Measurements from ENCODE around the gene NOC4L. TPM values are rescaled to one million over a fixed set of nuclear protein-coding genes. Genes with fewer than 3 reads are reported as not detected.

NOC4L gene
- total RNA-seq, 1 experiment from 2014 or later = 36.5 TPM

DNA sequence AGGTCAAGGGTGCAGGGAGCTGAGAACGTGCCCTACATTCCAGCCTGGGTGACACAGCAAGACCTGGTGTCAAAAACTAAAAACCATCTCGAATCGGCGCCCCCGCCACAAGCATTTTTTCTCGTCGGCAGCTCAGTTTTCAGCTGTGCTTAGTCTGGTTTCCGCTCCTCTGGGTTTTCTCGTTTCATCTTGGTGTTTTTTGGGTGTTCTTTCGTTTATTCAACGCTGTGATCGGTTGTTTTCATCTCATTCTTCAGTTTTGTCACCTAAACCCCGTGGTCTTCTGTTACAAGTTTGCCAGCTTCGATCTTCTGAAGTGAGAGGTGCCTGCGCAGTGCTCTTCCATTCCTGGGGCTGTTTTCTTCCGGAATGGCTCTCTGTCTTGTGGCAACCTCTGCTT lies 41.4 kb downstream of the NOC4L start:
- H3K4me1 ChIP-seq (ENCODE audit: insufficient read depth, low read length) = no peaks in the 10 kb centered on the region
- no peak overlapping the region for H4K5ac ChIP-seq (ENCODE audit: insufficient read length, low read depth, low read length)
- H3K56ac ChIP-seq (ENCODE audit: insufficient read length, low read depth, low read length) = no peak overlapping the region
- DNase-seq = no peak
- Mint-ChIP-seq H3K4me1 (peaks cover 9 to 10% of the 10 kb centered on the region in 2 experiments), H3K27me3 (ENCODE audit: low read depth) (peaks cover 95% of the 10 kb centered on the region), H3K36me3 (ENCODE audit: insufficient read depth in 1 of 3, low read depth in 3 of 3) (no peaks in the 10 kb centered on the region; a peak in 1 of 7 replicates), H3K9me3 (peaks cover 0 to 7% of the 10 kb centered on the region in 2 experiments; a peak in 2 of 5 replicates), H3K4me3 (peak overlapping the region in 1 of 2 experiments; percentile 1; a peak in 2 of 5 replicates), H3K27ac (peak overlapping the region in 1 of 3 experiments; percentile 75; a peak in 2 of 7 replicates)
- H4K8ac ChIP-seq (replicated peaks; ENCODE audit: insufficient read length, low read depth, low read length) = no peak overlapping the region
- H3K14ac ChIP-seq (ENCODE audit: insufficient read depth, low read length) = no peak overlapping the region
- no peak overlapping the region for H2AK5ac ChIP-seq (ENCODE audit: insufficient read length, low read length)
- no peak overlapping the region for H3K18ac ChIP-seq (ENCODE audit: insufficient read length, low read depth, low read length)
- no peak overlapping the region for H3K23ac ChIP-seq (ENCODE audit: insufficient read length, low read depth, low read length)
- no peak overlapping the region for H2BK120ac ChIP-seq (ENCODE audit: low read depth, low read length, poor library complexity, severe bottlenecking)
- H3K27me3 ChIP-seq (ENCODE audit: insufficient read depth, low read length) = peaks cover 6% of the 10 kb centered on the region; the same call in 1 of the 2 replicates
- no peak overlapping the region for H2BK15ac ChIP-seq (ENCODE audit: low read depth, low read length)
- H2BK20ac ChIP-seq (ENCODE audit: low read depth, low read length, poor library complexity, severe bottlenecking) = no peak overlapping the region
- H3K9ac ChIP-seq (ENCODE audit: extremely low read depth, insufficient read length, low read length) = no peak overlapping the region
- no peak overlapping the region for H2AFZ ChIP-seq (ENCODE audit: low read length)
- no peak overlapping the region for H3K4ac ChIP-seq (ENCODE audit: low read depth, low read length)
- no peaks in the 10 kb centered on the region for H3K9me3 ChIP-seq (ENCODE audit: control insufficient read depth, low read depth, low read length)
- no peaks in the 10 kb centered on the region for H3K79me2 ChIP-seq (ENCODE audit: insufficient read depth, low read length)
- no peak overlapping the region for H3K27ac ChIP-seq (ENCODE audit: insufficient read length, low read depth, low read length)
- no peaks in the 10 kb centered on the region for H3K79me1 ChIP-seq (ENCODE audit: insufficient read depth, low read depth, low read length, poor library complexity, severe bottlenecking)
- no CpG with 5 or more reads among the region's 16 CpGs for whole genome bisulfite sequencing (ENCODE audit: extremely low coverage, insufficient read length, low lambda C conversion rate)
- H3K23me2 ChIP-seq (ENCODE audit: insufficient read length, low read depth, low read length, poor library complexity, severe bottlenecking) = peaks cover 11% of the 10 kb centered on the region
- no peak overlapping the region for H3K4me2 ChIP-seq (ENCODE audit: insufficient read depth, insufficient read length, low read length)
- no peak overlapping the region for H2BK5ac ChIP-seq (ENCODE audit: insufficient read length, low read length)
- peaks cover 3% of the 10 kb centered on the region for H4K20me1 ChIP-seq (ENCODE audit: control insufficient read depth, insufficient read depth, insufficient read length)
- H3T11ph ChIP-seq (ENCODE audit: low read length) = no peak overlapping the region
- H4K91ac ChIP-seq (ENCODE audit: insufficient read length, low read depth, low read length) = no peak overlapping the region
- TF ChIP-seq, protein P1, sequence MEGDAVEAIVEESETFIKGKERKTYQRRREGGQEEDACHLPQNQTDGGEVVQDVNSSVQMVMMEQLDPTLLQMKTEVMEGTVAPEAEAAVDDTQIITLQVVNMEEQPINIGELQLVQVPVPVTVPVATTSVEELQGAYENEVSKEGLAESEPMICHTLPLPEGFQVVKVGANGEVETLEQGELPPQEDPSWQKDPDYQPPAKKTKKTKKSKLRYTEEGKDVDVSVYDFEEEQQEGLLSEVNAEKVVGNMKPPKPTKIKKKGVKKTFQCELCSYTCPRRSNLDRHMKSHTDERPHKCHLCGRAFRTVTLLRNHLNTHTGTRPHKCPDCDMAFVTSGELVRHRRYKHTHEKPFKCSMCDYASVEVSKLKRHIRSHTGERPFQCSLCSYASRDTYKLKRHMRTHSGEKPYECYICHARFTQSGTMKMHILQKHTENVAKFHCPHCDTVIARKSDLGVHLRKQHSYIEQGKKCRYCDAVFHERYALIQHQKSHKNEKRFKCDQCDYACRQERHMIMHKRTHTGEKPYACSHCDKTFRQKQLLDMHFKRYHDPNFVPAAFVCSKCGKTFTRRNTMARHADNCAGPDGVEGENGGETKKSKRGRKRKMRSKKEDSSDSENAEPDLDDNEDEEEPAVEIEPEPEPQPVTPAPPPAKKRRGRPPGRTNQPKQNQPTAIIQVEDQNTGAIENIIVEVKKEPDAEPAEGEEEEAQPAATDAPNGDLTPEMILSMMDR (conservative IDR thresholded peaks at IDR 0.05) = no peak
- no peak overlapping the region for H2BK12ac ChIP-seq (ENCODE audit: insufficient read length, low read depth, low read length)
